Endothelial cell of hepatic sinusoid (primary cell): ENCODE measurements around the gene PSMB4.

Source experiments
- in situ Hi-C: cut with HindIII; loops from 2 replicates; pipeline ENCODE4 v1.10.0; 2017; ENCODE audit warnings: low sequenced_read_pairs

PSMB4 gene

DNA sequence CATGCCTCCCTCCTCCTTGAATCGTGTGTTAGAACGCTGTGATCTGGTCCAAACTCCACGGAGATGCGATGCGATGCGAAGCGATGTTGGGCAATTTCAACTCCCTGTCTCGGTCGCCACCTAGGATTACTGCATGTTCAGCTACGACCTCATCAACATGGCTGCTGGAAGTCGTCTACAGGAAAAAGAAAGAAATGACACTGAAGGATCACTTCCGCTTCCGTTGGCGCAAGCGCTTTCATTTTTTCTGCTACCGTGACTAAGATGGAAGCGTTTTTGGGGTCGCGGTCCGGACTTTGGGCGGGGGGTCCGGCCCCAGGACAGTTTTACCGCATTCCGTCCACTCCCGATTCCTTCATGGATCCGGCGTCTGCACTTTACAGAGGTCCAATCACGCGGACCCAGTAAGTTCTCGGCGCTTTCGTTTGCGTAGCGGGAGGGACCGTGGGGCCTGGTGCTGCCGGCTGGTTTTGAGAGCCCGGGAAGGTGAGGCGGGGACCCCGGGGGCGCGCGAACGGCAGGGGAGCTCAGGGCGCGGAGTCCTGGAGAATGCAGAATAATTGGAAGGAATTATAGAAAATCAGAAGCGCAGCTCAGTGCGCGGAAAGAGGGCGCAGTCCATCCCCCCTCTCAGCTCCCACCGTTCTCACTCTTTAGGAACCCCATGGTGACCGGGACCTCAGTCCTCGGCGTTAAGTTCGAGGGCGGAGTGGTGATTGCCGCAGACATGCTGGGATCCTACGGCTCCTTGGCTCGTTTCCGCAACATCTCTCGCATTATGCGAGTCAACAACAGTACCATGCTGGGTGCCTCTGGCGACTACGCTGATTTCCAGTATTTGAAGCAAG is at the start of gene PSMB4:
Gene PSMB4 (plus strand): TSS at position 250 of the 848 bp plus-strand sequence. CDS start 15 bp downstream, at position 265.
- in situ Hi-C loops: loop anchor here (10.0 kb wide), 1 partner anchor 85 kb away; no protein-coding TSS in a partner anchor

GRCh38 chr1:151350323-151350722 is 49.0 kb upstream of the PSMB4 start:
- in situ Hi-C loops: loop anchor here (5.0 kb wide), 1 partner anchor 68 kb away; the partner anchor contains the start of gene ZNF687

GRCh38 chr1:151352021-151352718 is 47.2 kb upstream of the PSMB4 start:
- in situ Hi-C loops: loop anchor here (5.0 kb wide), 1 partner anchor 70 kb away; the partner anchor contains the start of gene ZNF687

GRCh38 chr1:151356696-151357095 is 42.7 kb upstream of the PSMB4 start:
- in situ Hi-C loops: no loop called here

GRCh38 chr1:151361883-151362282 is 37.5 kb upstream of the PSMB4 start:
- in situ Hi-C loops: no loop called here

- in situ Hi-C loops: no loop called here
These were observed 36.8 kb upstream of the PSMB4 start for GRCh38 chr1:151362308-151363155.

DNA sequence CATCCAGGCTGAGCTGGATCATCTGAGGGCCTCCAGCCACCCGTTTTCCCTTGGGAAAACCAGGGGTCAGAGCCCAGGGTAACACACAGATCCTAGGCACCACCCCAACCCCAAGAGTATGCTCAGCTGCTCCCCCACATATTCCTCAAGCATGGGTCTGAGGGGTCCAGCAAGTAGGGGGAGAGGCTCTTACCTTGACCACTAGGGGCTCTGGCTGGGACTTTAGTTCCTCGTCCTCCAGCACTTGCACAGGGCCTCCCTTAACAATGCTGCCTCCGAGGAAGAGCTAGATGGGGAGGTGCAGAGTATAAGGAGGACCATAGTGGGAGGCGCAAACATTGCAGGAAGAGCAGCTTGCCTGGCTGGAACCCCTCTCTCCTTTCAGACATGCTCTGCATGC is 34.4 kb upstream of the PSMB4 start:
- in situ Hi-C loops: no loop called here

- in situ Hi-C loops: no loop called here
These were observed 31.5 kb upstream of the PSMB4 start for GRCh38 chr1:151367658-151368392.

DNA sequence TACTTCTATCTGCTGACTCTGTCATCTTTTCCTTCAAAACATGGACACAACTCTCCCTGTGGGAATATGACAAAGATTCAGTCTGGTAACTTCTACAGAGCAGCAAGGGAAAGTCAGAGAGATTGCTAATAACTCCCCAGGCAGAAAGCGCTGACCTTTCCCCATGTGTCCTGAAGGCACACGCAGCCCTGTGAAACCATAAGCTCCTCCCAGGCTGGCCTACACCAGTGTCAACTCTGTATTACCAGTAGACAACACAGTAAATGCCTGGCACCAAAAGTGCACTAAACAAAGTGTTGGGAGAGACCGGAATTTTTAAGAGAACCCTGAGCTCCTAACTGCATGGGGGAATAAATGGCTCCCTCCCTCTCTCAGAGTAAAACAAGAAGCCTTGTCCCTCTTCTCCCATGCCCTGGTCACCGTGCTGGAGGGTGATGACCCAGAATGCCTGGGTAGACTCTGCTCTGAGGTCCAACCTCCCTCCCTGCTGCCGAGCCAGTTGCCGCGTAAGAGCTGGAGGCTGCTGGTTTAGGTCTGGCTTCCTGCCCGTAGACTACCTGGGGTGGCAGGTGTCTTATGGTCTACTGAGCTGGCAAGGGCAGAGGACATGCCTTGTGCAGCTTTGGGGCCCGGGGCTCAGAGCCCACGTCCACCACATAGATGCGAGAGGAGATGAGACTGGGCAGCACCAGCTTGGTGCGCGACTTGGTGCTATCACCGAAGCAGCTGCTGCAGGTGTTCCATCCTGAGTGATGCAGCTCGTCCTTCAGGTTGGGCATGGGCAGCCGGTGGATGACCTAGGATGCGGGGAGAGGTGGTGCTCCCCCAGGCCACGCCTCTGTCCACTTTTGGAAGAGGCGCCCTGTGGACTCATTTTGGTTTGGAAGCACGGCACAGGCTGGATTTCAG is 30.7 kb upstream of the PSMB4 start:
- in situ Hi-C loops: no loop called here

DNA sequence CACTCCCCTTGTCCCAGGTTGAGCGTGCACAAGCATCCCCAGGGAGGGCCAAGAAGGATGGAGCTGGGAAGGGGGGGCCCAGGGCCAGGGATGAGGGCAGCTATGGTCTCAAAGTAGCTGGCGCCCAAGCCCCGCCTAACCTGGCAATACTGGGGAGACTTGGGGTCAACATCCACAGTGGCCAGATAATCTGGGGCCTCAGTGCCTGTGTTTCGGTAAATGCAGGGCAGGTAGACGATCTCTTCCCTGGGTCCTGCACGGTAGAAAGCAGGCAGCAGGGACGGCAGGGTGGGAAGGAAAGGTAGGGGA is 30.1 kb upstream of the PSMB4 start:
- in situ Hi-C loops: no loop called here

DNA sequence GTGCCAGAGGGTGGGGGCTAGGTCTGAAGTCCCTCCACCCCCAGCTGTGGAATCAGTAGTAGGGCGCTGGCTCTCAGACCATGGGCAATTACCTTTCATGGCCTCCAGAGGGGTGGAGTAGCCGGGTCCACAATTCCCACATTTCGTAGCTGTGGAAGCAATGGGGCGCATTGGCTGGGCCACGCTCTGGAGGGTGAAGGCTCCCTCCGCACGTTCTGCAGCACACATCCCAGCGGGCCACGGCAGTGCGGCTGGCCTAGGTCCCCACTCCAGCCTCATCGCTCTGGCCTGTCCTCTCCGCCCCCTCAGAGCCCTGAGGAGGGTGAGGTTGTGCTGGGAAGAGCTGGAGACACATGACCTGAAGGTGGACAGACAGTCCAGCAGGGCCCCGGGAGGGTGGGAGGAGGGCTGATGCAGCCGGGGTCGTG is 29.7 kb upstream of the PSMB4 start:
- in situ Hi-C loops: no loop called here

DNA sequence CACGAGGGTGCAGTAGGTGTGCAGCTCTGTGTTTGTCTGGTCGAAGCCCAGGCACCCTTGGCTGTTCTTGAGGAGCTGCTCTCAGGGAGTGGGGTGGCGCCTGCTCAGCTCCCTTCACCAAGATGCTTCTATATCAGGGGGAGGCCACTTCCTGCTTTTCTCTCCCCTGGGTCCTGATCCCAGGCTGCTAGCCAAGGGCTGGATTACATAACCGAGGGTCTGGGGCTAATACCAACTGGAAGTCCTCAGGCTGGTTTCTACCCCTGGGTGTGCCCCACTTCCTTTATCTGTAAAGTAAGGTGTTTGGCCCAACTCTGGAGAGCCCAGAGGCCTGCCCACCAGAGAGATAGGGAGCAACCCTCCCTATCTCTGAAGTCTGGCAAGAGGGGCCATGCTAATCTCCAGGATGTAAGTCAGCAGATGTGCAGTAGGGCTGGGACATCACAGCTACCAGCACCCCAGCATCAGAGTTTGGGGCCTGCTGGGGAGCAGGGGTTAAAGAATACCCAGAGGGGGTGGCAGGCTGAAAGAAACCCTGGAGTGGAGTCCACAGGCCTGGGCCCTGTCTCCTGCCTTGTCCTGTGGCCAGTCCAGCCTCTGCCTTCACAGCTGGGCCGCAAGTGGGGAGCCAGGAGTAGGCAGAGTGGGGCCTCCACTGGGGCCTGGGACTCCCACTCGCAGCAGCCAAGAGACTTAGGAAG is 29.0 kb upstream of the PSMB4 start:
- in situ Hi-C loops: no loop called here

DNA sequence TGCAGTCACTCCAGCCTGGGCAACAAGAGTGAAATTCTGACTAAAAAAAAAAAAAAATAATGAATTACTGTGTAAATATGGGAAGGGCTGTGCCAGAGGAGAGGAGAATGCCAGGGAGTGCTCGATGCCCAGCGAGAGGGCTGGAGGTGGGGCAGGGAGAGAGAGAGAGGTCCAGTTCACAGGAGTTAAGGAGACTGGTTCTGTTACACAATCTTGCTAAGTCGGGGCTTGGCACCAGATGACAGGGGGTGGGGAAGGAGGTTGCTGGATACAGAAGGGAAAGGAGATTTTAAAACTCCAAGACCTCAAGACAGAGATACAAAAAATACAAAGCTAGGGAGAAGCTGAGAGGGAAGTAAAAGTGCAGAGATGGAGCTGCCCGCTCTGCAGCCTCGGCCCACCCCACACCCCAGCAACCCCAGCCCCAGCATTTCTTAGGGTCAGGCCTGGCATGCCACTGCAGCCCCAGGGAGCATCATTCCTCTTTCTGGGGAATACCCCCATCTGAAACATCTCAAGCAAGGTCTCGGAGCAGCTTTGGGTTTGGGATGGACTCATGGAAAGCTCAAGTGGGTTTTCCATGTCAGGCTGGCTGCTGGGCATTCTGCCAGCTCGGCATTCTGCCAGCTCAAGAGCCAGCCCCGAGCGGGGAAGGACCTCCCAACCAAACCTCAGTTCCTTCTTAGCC is 27.9 kb upstream of the PSMB4 start:
- in situ Hi-C loops: no loop called here

- in situ Hi-C loops: no loop called here
These were observed 27.1 kb upstream of the PSMB4 start, which contains the start of gene SELENBP1 for GRCh38 chr1:151372058-151372934. Gene SELENBP1, minus strand, starts transcription at chr1:151372705. Its CDS starts 64 bp downstream, at chr1:151372641.

- in situ Hi-C loops: no loop called here
These were observed 26.2 kb upstream of the PSMB4 start for GRCh38 chr1:151373196-151373595.

DNA sequence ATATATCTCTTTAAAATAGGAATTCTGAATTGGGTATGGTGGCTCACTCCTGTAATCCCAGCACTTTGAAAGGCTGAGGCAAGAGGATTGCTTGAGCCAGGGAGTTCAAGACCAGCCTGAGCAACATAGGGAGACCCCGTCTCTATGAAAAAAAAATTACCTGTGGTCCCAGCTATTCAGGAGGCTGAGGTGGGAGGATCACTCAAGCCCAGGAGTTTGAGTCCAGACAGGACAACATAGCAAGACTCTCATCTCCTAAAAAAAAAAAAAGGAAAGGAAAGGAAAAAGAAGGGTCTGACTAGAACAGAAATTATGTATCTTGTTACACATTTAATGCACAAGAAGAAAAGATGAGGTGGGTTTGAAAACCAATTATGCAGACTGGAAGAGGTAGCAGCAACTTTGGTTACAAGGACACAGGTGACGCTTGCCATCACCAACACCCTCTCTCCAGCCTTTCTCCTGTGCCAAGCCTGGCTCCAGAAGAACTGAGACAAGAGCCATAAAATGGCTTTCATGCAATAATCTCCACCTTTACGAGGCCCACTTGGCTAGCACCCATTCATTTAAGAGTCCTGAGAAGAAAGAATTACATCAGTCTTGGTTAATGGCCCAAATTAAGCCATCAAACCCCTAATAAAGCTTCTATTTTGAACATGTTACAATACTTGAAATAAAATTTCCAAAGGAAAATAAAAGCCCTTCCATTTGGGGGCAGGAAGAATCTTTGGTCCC is 22.1 kb upstream of the PSMB4 start:
- in situ Hi-C loops: no loop called here

DNA sequence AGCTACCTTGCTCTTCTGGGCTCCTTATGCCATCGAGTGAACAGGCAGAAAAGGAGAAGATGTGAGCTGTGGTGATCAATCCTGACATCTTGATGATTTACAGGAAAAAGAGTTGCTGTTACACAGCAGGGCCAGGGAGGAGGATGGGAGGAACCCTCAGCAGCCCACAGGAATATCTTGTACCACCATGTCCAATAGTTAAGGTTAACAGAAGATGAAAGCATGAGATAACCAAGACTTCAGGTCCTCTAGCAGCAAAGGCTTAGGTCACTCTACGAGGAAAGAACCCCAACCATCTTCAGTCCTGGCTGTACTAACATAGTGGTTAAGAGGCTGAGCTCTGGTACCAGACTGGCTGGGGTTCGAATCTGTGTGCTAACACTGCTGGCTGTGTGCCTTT is 14.8 kb upstream of the PSMB4 start:
- in situ Hi-C loops: no loop called here
